ENCODE results near the gene FBXW12. TPM values are rescaled to one million over a fixed set of nuclear protein-coding genes. Genes with fewer than 3 reads are reported as not detected.

Gene FBXW12
- polyA plus RNA-seq, 1 of the 3 experiments (the other 2 are of a cell fraction): 0.07 TPM

- ChIA-PET CTCF (interaction anchor here (1.2 to 14.1 kb wide), 4 partner anchors 12 to 32 kb away, joined by 3 to 156 read pairs (median 8); partner anchors contain the start of gene ATRIP), POLR2A (interaction anchor here (0.5 to 1.0 kb wide), 2 partner anchors 14 to 63 kb away, joined by 3 to 4 read pairs; no protein-coding TSS in a partner anchor)
- Histone ChIP-seq H3K4me3 (ENCODE audit: low read depth in 2 of 2, low read length in 1 of 2) (no peak overlapping the region), H3F3A (replicated peaks; ENCODE audit: insufficient read depth) (no peaks in the 10 kb centered on the region), H3K27ac (ENCODE audit: low read depth in 2 of 2, low read length in 1 of 2) (no peak overlapping the region), H3K79me2 (ENCODE audit: insufficient read depth) (no peaks in the 10 kb centered on the region), H3K4me1 (ENCODE audit: control insufficient read depth in 1 of 2, insufficient read depth in 2 of 2, low read depth in 1 of 2, low read length in 1 of 2) (no peaks in the 10 kb centered on the region; a peak in 1 of 4 replicates), H3K27me3 (ENCODE audit: insufficient read depth) (no peaks in the 10 kb centered on the region), H3K9ac (no peak overlapping the region), H3K4me2 (no peak overlapping the region), H3K9me3 (no peaks in the 10 kb centered on the region), H3K36me3 (replicated peaks in 1 of 2; ENCODE audit: control insufficient read depth in 1 of 2, insufficient read depth in 2 of 2, low read length in 1 of 2) (peaks cover 0 to 82% of the 10 kb centered on the region in 2 experiments), H4K20me1 (ENCODE audit: insufficient read depth) (no peaks in the 10 kb centered on the region), H3K9me2 (no peaks in the 10 kb centered on the region), H2AFZ (ENCODE audit: low read depth) (no peak overlapping the region)
- no peak for TF ChIP-seq MXI1 (IDR thresholded peaks at IDR 0.05; ENCODE audit: low read depth, low read length)
- WGBS (ENCODE audit: low lambda C conversion rate): 92% methylated on average over 12 of the region's 25 CpGs
- DNase-seq: no peak
Measured at GRCh38 chr3:48414376-48415250, 42.6 kb downstream of the FBXW12 start.

GRCh38 chr3:48415251-48415953, 43.4 kb downstream of the FBXW12 start:
- Histone ChIP-seq H3K4me3 (ENCODE audit: low read depth in 2 of 2, low read length in 1 of 2) (no peak overlapping the region), H3K79me2 (ENCODE audit: insufficient read depth) (no peaks in the 10 kb centered on the region), H3K9me3 (no peaks in the 10 kb centered on the region), H2AFZ (ENCODE audit: low read depth) (no peak overlapping the region), H3K4me2 (no peak overlapping the region), H3F3A (replicated peaks; ENCODE audit: insufficient read depth) (no peaks in the 10 kb centered on the region), H3K27ac (ENCODE audit: low read depth in 2 of 2, low read length in 1 of 2) (no peak overlapping the region), H3K27me3 (ENCODE audit: insufficient read depth) (no peaks in the 10 kb centered on the region), H3K9me2 (no peaks in the 10 kb centered on the region), H3K36me3 (replicated peaks in 1 of 2; ENCODE audit: control insufficient read depth in 1 of 2, insufficient read depth in 2 of 2, low read length in 1 of 2) (peaks cover 0 to 79% of the 10 kb centered on the region in 2 experiments), H3K9ac (no peak overlapping the region), H3K4me1 (ENCODE audit: control insufficient read depth in 1 of 2, insufficient read depth in 2 of 2, low read depth in 1 of 2, low read length in 1 of 2) (no peaks in the 10 kb centered on the region; a peak in 1 of 4 replicates), H4K20me1 (ENCODE audit: insufficient read depth) (no peaks in the 10 kb centered on the region)
- peak; percentile 31 for DNase-seq
- CTCF ChIA-PET: interaction anchor here (1.2 to 14.1 kb wide), 4 partner anchors 13 to 31 kb away, joined by 3 to 156 read pairs (median 8); partner anchors contain the start of gene ATRIP
- no peak for TF ChIP-seq TEAD4 (IDR thresholded peaks at IDR 0.05; ENCODE audit: borderline replicate concordance, insufficient read depth)
- TF ChIP-seq RFX5 (IDR thresholded peaks at IDR 0.05; ENCODE audit: low read length): no peak
- no peak for TF ChIP-seq POLR2AphosphoS5 (IDR thresholded peaks at IDR 0.05; ENCODE audit: low read depth, low read length)
- TF ChIP-seq JUND (IDR thresholded peaks at IDR 0.05): no peak
- TF ChIP-seq RXRA (IDR thresholded peaks at IDR 0.05; ENCODE audit: borderline replicate concordance, low read depth): no peak
- no peak for TF ChIP-seq NRF1 (IDR thresholded peaks at IDR 0.05; ENCODE audit: low read depth, low read length)
- TF ChIP-seq EZH2phosphoT487 (IDR thresholded peaks at IDR 0.05; ENCODE audit: borderline replicate concordance, low read depth): no peak
- no peak for TF ChIP-seq USF1 (IDR thresholded peaks at IDR 0.05; ENCODE audit: borderline replicate concordance, low read depth)
- TF ChIP-seq FOXM1 (IDR thresholded peaks at IDR 0.05; ENCODE audit: low read depth): no peak
- TF ChIP-seq TAF1 (IDR thresholded peaks at IDR 0.05; ENCODE audit: borderline replicate concordance, low read depth, low read length): no peak
- no peak for TF ChIP-seq RAD21 (IDR thresholded peaks at IDR 0.05; ENCODE audit: low read length)
- TF ChIP-seq GABPA (IDR thresholded peaks at IDR 0.05; ENCODE audit: low read depth): no peak
- TF ChIP-seq, protein P1, sequence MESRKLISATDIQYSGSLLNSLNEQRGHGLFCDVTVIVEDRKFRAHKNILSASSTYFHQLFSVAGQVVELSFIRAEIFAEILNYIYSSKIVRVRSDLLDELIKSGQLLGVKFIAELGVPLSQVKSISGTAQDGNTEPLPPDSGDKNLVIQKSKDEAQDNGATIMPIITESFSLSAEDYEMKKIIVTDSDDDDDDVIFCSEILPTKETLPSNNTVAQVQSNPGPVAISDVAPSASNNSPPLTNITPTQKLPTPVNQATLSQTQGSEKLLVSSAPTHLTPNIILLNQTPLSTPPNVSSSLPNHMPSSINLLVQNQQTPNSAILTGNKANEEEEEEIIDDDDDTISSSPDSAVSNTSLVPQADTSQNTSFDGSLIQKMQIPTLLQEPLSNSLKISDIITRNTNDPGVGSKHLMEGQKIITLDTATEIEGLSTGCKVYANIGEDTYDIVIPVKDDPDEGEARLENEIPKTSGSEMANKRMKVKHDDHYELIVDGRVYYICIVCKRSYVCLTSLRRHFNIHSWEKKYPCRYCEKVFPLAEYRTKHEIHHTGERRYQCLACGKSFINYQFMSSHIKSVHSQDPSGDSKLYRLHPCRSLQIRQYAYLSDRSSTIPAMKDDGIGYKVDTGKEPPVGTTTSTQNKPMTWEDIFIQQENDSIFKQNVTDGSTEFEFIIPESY (IDR thresholded peaks at IDR 0.05; ENCODE audit: borderline replicate concordance, low read depth): no peak
- no peak for TF ChIP-seq ELF1 (IDR thresholded peaks at IDR 0.05)
- POLR2A ChIA-PET: interaction anchor here (1.0 kb wide), 1 partner anchor 13 kb away, joined by 4 read pairs; no protein-coding TSS in a partner anchor
- WGBS (ENCODE audit: low lambda C conversion rate): 95% methylated on average over 15 of the region's 24 CpGs

All from SK-N-SH (cell line).